Measurements from ENCODE around the gene LRRC71. TPM values are rescaled to one million over a fixed set of nuclear protein-coding genes. Genes with fewer than 3 reads are reported as not detected.
A peak's percentile ranks its signal among the peaks of the same experiment; 100 is the strongest.
"Not testable (repeated sequence)": the region's sequence is repeated elsewhere in the genome, so short reads cannot be mapped to it uniquely, and the experiment has no call there.

The LRRC71 gene
- total RNA-seq, 2 donors from 2014 or later: not detected

- Mint-ChIP-seq H3K36me3 (no peaks in the 10 kb centered on the region), H3K9me3 (no peaks in the 10 kb centered on the region), H3K27ac (no peak overlapping the region)
- ATAC-seq (no peak), DNase-seq (ENCODE audit: low spot score in 2 of 2) (no peak)
These were observed 7.3 kb upstream of the LRRC71 start for GRCh38 chr1:156912861-156913808.

GRCh38 chr1:156913809-156914387 lies 6.5 kb upstream of the LRRC71 start:
- no peaks in the 10 kb centered on the region for H3K36me3 Mint-ChIP-seq
- DNase-seq (ENCODE audit: low spot score in 2 of 2) (no peak), ATAC-seq (no peak)
- no peaks in the 10 kb centered on the region for H3K9me3 Mint-ChIP-seq
- peak overlapping the region in 1 of 2 donors; percentile 56 for H3K27ac Mint-ChIP-seq

DNA sequence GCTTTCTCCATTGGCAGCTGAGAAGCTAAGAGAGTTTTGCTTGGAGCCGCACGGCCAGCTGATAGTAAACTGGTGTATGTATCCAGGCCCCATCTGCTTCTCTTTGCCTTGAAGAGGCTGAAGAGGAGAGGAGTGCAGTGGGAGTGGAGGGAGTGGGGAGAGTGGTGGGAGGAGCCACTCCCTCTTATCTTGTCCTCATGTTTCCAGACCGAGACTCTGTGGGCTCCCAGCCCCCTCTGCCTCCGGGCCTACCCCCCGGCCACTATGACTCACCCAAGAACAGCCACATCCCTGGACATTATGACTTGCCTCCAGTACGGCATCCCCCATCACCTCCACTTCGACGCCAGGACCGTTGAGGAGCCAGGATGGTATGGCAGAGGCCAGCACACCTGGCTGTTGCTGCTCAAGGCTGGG lies 6.0 kb upstream of the LRRC71 start:
- Mint-ChIP-seq H3K9me3 (no peaks in the 10 kb centered on the region), H3K36me3 (no peaks in the 10 kb centered on the region), H3K27ac (no peak overlapping the region)
- DNase-seq (ENCODE audit: low spot score in 2 of 2) (no peak), ATAC-seq (peak in 1 of 2 donors; percentile 28)

DNA sequence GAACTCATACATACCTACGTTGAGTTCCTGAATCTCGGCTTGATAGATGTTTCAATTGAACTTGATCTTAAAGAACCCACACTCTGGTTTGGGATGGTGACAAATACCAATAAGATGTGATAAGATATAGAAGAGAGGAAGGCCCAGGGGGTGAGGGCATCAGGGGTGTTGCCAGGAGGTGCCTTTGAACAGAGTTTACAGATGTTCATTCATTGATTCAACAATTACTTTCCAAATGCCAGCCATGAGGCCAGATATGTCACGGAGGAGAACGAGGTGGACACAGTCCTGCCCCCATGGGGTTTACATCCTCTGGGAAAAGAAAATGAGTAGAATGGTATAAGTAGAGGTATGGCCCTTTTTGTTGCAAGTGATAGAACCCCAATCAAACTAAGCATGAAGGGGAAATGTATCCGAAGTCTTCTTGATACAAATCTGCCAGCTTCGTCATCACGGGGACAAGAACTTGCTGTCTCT lies 659 bp downstream of the LRRC71 start:
- Mint-ChIP-seq H3K27ac (no peak overlapping the region), H3K9me3 (no peaks in the 10 kb centered on the region)

GRCh38 chr1:156922986-156923669 lies 2.7 kb downstream of the LRRC71 start:
- no peak for ATAC-seq
- H3K27ac Mint-ChIP-seq: peak overlapping the region in 1 of 2 donors; percentile 3
- H3K9me3 Mint-ChIP-seq: no peaks in the 10 kb centered on the region
- peaks cover 0 to 6% of the 10 kb centered on the region in 2 donors for H3K36me3 Mint-ChIP-seq
- no peak for DNase-seq (ENCODE audit: low spot score in 2 of 2)

More for the DNA sequence above, 659 bp downstream of the LRRC71 start:
- ATAC-seq: no peak
- peaks cover 0 to 6% of the 10 kb centered on the region in 2 donors for H3K36me3 Mint-ChIP-seq
- DNase-seq (ENCODE audit: low spot score in 2 of 2): no peak

GRCh38 chr1:156923670-156924477 lies 3.4 kb downstream of the LRRC71 start:
- no peak overlapping the region for H3K27ac Mint-ChIP-seq
- no peak for DNase-seq (ENCODE audit: low spot score in 2 of 2)
- no peaks in the 10 kb centered on the region for H3K9me3 Mint-ChIP-seq
- peaks cover 0 to 6% of the 10 kb centered on the region in 2 donors for H3K36me3 Mint-ChIP-seq
- no peak for ATAC-seq

DNA sequence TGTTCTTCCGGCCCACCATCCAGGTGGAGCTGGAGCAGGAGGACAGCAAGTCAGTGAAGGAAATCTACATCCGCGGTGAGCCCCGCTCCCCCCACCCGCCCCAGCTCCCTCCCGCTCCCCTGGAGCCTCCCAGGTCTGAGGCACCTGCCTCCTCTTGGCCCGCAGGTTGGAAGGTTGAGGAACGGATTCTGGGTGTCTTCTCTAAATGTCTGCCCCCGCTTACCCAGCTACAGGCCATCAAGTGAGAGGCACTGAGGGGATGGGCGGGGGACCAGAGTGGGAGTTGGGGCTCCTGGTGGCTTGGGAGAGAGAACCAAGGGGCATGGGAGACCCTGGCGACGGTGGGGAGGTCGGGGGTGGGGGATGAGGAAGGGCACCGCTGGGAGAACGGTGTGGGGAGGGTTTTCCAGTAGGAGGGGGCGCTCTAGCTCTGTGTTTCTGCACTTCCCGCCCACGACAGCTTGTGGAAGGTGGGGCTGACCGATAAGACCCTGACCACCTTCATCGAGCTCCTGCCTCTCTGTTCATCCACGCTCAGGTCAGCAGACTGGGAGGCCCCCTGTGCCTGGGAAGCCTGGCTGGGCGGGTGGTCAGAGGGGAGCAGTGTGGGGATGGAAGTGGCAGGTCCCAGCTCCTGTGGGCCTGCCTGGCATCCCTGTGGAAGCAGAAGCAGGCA lies 4.2 kb downstream of the LRRC71 start:
- H3K9me3 Mint-ChIP-seq: no peaks in the 10 kb centered on the region
- no peak overlapping the region for H3K27ac Mint-ChIP-seq
- DNase-seq (ENCODE audit: low spot score in 2 of 2) (no peak), ATAC-seq (no peak)
- H3K36me3 Mint-ChIP-seq: peaks cover 0 to 6% of the 10 kb centered on the region in 2 donors

DNA sequence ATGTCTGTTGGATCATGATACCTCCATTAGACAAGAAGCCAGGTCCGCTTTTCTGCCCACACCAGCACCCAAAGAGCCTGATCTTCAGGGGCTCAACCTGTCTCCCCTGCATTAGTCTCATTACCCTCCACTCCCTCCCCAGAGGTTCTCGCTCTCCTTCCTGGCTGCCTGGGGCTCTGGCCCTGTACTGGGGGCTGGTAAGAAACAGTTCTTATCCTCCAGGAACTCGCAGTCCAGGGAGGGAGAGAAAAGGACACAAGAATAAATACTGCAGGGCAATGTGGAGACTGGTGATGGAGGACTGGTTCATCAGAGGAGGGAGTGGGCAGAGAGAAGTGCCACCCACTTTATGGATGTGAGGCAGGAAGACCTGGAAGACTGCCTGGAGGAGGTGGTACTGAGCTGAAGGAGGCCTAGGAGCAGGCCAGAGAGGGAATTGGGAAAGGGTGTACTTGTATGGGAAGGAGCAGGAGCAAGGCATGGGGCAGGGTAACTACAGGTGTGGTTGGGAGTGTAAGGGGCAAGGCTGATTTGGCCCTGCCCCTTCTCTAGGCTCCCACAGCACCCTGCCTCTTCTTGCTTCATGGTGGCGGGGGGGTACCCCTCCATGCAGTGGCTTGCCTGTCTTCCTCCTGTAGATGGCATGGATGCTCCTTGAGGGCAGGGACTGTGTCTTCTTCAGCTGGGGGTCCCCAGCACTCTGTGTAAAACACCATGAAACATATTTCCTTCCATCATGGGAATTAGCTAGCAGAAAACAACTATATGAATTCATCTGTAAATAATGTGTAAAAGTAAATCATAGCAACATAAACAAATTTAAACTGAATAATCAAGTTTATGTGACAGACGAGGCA lies 5.0 kb downstream of the LRRC71 start:
- no peak overlapping the region for H3K27ac Mint-ChIP-seq
- no peaks in the 10 kb centered on the region for H3K9me3 Mint-ChIP-seq
- no peak for ATAC-seq
- DNase-seq (ENCODE audit: low spot score in 2 of 2): no peak
- peaks cover 0 to 6% of the 10 kb centered on the region in 2 donors for H3K36me3 Mint-ChIP-seq

DNA sequence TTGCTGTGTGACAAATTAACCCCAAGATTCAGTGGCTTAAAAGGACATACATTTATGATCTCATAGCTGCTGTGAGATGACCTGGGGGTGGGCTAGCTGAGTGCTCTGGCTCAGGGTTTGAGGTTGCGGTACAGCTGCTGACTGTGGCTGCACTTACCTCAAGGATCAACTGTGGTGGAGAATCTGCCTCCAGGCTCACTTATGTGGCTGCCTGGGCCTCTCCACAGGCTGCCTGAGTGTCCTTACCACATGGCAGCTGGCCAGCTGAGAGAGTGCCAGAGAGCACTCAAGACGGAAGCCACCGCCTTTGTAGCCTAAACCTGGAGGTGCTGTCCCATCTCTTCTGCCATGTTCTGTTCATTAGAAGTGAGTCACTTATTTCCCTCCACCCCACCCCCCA lies 5.7 kb downstream of the LRRC71 start:
- Mint-ChIP-seq H3K36me3 (peaks cover 0 to 6% of the 10 kb centered on the region in 2 donors), H3K9me3 (no peaks in the 10 kb centered on the region), H3K27ac (no peak overlapping the region)
- DNase-seq (ENCODE audit: low spot score in 2 of 2): peak; percentile 31 to 80
- ATAC-seq: peak; percentile 56 to 90

DNA sequence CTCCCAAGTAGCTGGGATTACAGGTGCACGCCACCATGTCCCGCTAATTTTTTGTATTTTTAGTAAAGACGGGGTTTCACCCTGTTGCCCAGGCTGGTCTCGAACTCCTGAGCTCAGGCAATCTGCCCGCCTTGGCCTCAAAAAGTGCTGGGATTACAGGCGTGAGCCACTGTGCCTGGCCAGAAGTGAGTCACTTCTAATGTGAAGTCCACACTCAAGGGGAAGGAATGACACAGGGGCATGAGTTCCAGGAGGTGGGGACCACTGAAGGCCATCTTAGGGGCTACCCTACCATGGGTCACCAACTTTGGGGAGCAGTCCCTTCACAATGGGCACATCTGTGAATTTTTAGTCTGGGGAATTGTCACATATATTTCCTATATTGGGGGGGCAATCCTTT lies 6.3 kb downstream of the LRRC71 start:
- not testable (repeated sequence) for H3K9me3 Mint-ChIP-seq; H3K36me3 Mint-ChIP-seq; DNase-seq (ENCODE audit: low spot score in 2 of 2); H3K27ac Mint-ChIP-seq
- peak in 1 of 2 donors; percentile 10 for ATAC-seq

GRCh38 chr1:156927215-156928042 lies 7.0 kb downstream of the LRRC71 start:
- peaks cover 0 to 1% of the 10 kb centered on the region in 2 donors for H3K36me3 Mint-ChIP-seq
- no peaks in the 10 kb centered on the region for H3K9me3 Mint-ChIP-seq
- ATAC-seq (peak; percentile 47 to 87), DNase-seq (ENCODE audit: low spot score in 2 of 2) (peak; percentile 65 to 81)
- H3K27ac Mint-ChIP-seq: no peak overlapping the region

DNA sequence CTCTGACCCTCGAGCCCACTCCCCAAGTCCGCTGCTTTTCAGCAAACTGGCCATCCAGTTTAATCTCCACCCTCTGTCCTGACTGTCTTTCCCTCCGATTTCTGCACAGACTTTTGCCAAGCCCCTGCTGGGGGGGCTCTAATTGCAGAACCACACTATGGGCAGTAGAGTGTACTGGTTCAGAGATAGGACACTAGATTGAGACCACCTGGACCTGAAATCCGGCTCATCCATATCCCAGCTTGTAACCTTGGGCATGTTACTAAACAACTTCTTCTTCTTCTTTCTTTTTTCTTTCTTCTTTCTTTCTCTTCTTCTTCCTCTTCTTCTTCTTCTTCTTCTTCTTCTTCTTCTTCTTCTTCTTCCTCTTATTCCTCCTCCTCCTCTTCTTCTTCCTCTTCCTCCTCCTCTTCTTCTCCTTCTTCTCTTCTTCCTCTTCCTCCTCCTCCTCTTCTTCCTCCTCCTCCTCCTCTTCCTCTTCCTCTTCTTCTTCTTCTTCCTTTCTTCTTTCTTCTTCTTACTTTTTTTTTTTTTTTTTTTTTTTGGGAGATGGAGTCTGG lies 7.7 kb downstream of the LRRC71 start:
- Mint-ChIP-seq H3K9me3 (no peaks in the 10 kb centered on the region), H3K27ac (no peak overlapping the region), H3K36me3 (no peaks in the 10 kb centered on the region)
- DNase-seq (ENCODE audit: low spot score in 2 of 2) (no peak), ATAC-seq (peak in 1 of 2 donors; percentile 16)

GRCh38 chr1:156929596-156930238 lies 9.3 kb downstream of the LRRC71 start:
- Mint-ChIP-seq H3K36me3 (no peaks in the 10 kb centered on the region), H3K27ac (no peak overlapping the region), H3K9me3 (no peaks in the 10 kb centered on the region)
- no peak for DNase-seq (ENCODE audit: low spot score in 2 of 2)
- ATAC-seq: no peak

DNA sequence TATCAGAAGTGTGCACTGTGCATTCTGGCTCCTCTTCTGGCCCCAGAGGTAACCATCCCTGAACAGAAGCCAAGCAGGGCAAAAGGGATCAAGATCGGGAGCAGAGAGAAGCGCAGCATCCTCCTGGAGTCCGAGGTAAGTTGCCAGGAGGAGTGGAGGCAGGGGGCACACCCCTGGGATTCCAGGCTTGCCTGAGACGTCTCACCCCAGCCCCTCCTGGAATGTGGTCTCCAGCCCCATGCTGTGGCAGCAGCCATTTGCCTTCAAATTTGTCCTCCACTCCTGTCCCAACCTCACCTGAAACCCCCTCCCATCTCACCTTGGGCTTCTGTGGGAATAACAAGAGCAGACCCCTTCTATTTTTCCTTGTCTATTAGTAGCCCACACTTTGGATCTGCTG lies 10.1 kb downstream of the LRRC71 start:
- H3K9me3 Mint-ChIP-seq: no peaks in the 10 kb centered on the region
- ATAC-seq (no peak), DNase-seq (ENCODE audit: low spot score in 2 of 2) (no peak)
- H3K27ac Mint-ChIP-seq: no peak overlapping the region
- no peaks in the 10 kb centered on the region for H3K36me3 Mint-ChIP-seq

Measured in activated naive CD4-positive, alpha-beta T cell treated with anti-CD3 and anti-CD28 coated beads, Interleukin-2, amount 50 U/mL, for 72 hours (primary cell).